ENCODE data around the gene ZDHHC11.

DNA sequence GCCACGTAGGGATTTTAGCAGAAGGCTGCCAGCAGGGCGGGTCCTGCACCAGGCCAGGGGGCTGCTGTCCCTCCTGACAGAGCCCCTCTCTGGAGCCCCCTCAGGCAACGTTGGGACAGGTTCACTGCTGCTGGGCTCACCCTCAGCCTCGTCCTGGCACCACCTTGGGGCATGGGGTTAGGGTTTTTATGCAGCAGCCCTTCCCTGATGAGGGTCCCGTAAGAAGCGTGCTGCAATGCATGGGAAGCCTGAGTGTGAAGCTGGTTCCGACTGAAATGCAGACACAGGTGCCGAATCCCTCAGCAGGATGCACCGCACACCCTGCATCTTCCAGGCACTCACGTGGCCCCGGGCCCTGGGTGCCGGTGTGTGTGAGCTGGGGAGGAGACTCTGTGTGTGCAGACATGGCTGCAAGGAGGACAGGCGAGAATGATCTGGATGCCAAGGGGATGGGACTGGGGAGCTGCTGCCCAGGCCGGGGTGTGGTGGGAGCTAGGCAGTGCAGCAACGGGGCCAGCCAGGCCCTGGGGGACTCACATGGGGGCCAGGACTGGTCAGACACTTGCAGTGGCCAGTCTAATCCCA lies 93.3 kb downstream of the ZDHHC11 start:
- TF ChIP-seq TAF1 (IDR thresholded peaks at IDR 0.05; ENCODE audit: borderline replicate concordance, insufficient read depth, low read length) (no peak), POLR2AphosphoS5 (IDR thresholded peaks at IDR 0.05; ENCODE audit: low read depth, low read length) (no peak), FOXP2 (optimal IDR thresholded peaks at IDR 0.05; ENCODE audit: borderline replicate concordance, extremely low read depth, extremely low read length, insufficient read depth) (no peak)
- TF ChIP-seq, protein P1, sequence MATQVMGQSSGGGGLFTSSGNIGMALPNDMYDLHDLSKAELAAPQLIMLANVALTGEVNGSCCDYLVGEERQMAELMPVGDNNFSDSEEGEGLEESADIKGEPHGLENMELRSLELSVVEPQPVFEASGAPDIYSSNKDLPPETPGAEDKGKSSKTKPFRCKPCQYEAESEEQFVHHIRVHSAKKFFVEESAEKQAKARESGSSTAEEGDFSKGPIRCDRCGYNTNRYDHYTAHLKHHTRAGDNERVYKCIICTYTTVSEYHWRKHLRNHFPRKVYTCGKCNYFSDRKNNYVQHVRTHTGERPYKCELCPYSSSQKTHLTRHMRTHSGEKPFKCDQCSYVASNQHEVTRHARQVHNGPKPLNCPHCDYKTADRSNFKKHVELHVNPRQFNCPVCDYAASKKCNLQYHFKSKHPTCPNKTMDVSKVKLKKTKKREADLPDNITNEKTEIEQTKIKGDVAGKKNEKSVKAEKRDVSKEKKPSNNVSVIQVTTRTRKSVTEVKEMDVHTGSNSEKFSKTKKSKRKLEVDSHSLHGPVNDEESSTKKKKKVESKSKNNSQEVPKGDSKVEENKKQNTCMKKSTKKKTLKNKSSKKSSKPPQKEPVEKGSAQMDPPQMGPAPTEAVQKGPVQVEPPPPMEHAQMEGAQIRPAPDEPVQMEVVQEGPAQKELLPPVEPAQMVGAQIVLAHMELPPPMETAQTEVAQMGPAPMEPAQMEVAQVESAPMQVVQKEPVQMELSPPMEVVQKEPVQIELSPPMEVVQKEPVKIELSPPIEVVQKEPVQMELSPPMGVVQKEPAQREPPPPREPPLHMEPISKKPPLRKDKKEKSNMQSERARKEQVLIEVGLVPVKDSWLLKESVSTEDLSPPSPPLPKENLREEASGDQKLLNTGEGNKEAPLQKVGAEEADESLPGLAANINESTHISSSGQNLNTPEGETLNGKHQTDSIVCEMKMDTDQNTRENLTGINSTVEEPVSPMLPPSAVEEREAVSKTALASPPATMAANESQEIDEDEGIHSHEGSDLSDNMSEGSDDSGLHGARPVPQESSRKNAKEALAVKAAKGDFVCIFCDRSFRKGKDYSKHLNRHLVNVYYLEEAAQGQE (IDR thresholded peaks at IDR 0.05; ENCODE audit: insufficient read depth in 1 of 2, low read depth in 2 of 2, low read length in 2 of 2), result no peak
